ENCODE measurements around the gene ATP5ME.

The ATP5ME gene

DNA sequence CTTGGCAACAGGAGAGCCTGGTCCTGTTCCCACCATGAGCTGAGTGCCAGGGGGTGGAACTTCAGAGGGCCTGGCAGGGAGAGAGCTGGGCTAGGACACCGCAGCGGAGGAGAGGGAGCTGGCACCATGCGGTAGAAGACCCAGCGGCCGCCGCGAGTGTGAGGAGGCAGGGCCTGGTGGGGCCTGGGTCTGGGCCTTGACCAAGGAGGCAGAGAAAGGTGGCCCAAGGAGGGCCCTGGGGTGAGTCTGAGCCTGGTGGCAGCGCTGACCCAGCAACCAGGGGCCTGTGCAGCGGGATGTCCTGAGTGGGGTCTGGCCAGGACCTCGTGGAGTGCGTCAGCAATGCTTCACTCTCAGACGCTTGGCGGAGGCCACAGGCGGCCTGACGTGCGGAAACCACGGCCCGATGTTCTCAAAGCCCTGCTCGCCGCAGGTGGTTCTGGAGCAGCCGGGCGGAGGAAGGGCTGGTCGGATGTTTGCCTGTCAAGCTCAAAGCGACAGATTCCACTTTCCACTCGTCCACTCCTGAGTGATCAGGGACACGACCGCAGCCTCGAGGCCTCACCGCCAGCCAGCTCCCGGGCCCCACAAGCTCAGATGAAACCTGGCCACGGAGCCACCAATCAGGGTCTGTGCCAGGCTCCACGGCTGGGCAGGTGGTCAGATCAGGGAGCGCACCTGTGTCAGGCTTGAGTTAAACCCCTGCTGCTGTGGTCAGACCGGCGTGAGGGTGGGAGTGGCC is 20.8 kb downstream of the ATP5ME start:
- Histone ChIP-seq H3K27ac (no peak overlapping the region), H3K4me3 (ENCODE audit: low read depth, low read length) (no peak overlapping the region), H3K27me3 (replicated peaks) (no peaks in the 10 kb centered on the region), H3K36me3 (replicated peaks) (no peaks in the 10 kb centered on the region)
- no peak for DNase-seq
- in situ Hi-C loops (cut with HindIII; ENCODE audit: low pct_ligation_motif_present, low sequenced_read_pairs), result no loop called here
- TF ChIP-seq CTCF (IDR thresholded peaks at IDR 0.05; ENCODE audit: low read depth, low read length, missing control alignments), result no peak

DNA sequence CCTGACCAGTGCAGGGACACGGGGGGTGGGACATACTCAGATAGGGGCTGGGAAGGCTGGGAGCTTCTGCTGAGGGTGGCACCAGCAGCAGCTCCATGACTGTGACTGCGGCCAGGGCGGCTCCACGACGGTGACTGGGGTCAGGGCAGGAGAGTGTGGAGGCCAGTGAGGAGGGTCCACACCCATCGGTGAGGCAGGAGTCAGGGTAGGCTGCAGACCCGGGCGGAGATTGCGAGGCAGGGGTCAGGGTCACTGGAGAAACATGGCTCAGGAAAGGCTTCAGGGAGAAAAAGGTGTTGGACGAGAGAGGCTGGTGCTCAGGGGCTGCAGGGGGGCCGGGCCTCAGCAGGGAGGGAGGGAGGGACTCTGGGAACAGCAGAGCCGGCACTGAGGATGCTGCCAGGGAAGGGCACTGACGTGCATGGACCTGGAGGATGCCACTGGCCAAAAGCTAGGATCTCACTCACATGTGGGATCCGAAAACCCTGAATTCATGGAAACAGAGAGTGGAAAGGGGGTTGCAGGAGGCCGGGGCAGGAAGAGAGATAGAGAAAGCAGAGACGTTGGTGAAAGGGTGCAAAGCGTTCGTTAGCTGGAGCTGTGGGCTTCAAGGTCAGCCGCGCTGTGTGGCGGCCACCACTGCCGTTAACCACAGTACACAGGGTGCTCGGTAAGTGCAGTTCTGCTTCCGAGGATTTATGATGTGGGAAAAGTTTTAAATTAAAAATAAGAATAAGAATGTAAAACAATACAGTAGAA is 22.0 kb downstream of the ATP5ME start:
- no peak overlapping the region for H3K4me3 ChIP-seq (ENCODE audit: low read depth, low read length)
- no peaks in the 10 kb centered on the region for H3K36me3 ChIP-seq (replicated peaks)
- in situ Hi-C loops (cut with HindIII; ENCODE audit: low pct_ligation_motif_present, low sequenced_read_pairs), result no loop called here
- no peaks in the 10 kb centered on the region for H3K27me3 ChIP-seq (replicated peaks)
- H3K27ac ChIP-seq, result no peak overlapping the region
- DNase-seq, result no peak
- no peak for TF ChIP-seq CTCF (IDR thresholded peaks at IDR 0.05; ENCODE audit: low read depth, low read length, missing control alignments)

DNA sequence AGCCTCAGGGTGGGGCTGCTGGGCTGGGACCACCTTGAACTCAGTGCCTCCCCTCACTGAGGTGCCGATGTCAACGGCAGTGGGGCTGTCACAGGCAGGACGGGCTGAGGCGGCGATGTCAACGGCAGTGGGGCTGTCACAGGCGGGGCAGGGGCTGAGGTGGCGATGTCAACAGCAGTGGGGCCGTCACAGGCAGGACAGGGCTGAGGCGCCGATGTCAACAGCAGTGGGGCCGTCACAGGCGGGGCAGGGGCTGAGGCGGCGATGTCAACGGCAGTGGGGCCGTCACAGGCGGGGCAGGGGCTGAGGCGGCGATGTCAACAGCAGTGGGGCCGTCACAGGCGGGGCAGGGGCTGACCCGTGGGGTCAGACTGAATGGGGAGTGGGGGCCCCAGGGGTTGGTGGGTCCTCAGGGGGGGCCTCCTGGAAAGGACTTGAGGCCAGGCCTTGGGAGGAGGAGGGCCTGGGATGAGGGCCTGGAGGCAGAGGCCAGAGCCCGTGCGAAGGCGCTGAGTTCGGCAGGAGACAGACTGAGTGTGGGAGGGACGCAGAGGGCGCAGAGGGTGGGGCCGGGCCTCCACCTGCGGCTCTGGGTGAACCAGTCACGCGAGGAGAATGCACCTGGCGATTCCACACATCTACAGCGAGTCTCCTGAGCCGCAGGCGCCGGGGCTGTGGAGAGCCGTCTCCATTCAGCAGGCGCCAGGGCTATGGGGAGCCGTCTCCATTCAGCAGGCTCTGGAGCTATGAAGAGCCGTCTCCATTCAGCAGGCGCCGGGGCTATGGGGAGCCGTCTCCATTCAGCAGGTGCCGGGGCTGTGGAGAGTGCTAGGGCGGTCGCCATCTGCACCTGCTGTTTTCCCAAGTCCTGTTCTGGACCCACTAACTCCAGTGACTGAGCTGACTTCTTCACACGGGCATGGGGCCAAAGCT is 22.9 kb downstream of the ATP5ME start:
- H3K27ac ChIP-seq, result no peak overlapping the region
- no peak overlapping the region for H3K4me3 ChIP-seq (ENCODE audit: low read depth, low read length)
- no peaks in the 10 kb centered on the region for H3K27me3 ChIP-seq (replicated peaks)
- in situ Hi-C loops (cut with HindIII; ENCODE audit: low pct_ligation_motif_present, low sequenced_read_pairs), result no loop called here
- DNase-seq, result no peak
- TF ChIP-seq CTCF (IDR thresholded peaks at IDR 0.05; ENCODE audit: low read depth, low read length, missing control alignments), result no peak
- H3K36me3 ChIP-seq (replicated peaks), result no peaks in the 10 kb centered on the region

GRCh38 chr4:650461-650860 is 23.6 kb downstream of the ATP5ME start:
- Histone ChIP-seq H3K27ac (no peak overlapping the region), H3K4me3 (ENCODE audit: low read depth, low read length) (no peak overlapping the region), H3K27me3 (replicated peaks) (no peaks in the 10 kb centered on the region), H3K36me3 (replicated peaks) (no peaks in the 10 kb centered on the region)
- in situ Hi-C loops (cut with HindIII; ENCODE audit: low pct_ligation_motif_present, low sequenced_read_pairs), result no loop called here
- TF ChIP-seq CTCF (IDR thresholded peaks at IDR 0.05; ENCODE audit: low read depth, low read length, missing control alignments), result no peak
- no peak for DNase-seq

GRCh38 chr4:649751-650310 is 24.2 kb downstream of the ATP5ME start:
- Histone ChIP-seq H3K27ac (no peak overlapping the region), H3K4me3 (ENCODE audit: low read depth, low read length) (no peak overlapping the region), H3K36me3 (replicated peaks) (no peaks in the 10 kb centered on the region), H3K27me3 (replicated peaks) (no peaks in the 10 kb centered on the region)
- no peak for DNase-seq
- no peak for TF ChIP-seq CTCF (IDR thresholded peaks at IDR 0.05; ENCODE audit: low read depth, low read length, missing control alignments)
- in situ Hi-C loops (cut with HindIII; ENCODE audit: low pct_ligation_motif_present, low sequenced_read_pairs), result no loop called here
